Measurements from ENCODE around the gene PAEP. TPM values are rescaled to one million over a fixed set of nuclear protein-coding genes. Genes with fewer than 3 reads are reported as not detected.

The PAEP gene
- total and polyA plus RNA-seq, 7 donors = not detected

- Histone ChIP-seq H3K27ac (no peak overlapping the region), H3K9me3 (no peaks in the 10 kb centered on the region), H3K4me3 (no peak overlapping the region), H3K4me1 (no peaks in the 10 kb centered on the region), H3K36me3 (ENCODE audit: insufficient read depth in 1 of 2, low read depth in 1 of 2) (no peaks in the 10 kb centered on the region), H3K27me3 (ENCODE audit: insufficient read depth in 3 of 3, low read length in 2 of 3) (peaks cover 0 to 8% (median 3%) of the 10 kb centered on the region in 3 donors)
- ATAC-seq = no peak
- intact Hi-C loops (cut with DNase I) = no loop called here
- TF ChIP-seq CTCF (IDR thresholded peaks at IDR 0.05) = no peak
- 85 to 87% (median 85%) methylated on average over 13 to 19 of the region's 19 CpGs for WGBS, 3 donors
- no peak for DNase-seq
Measured at GRCh38 chr9:135552698-135553171, 8.8 kb upstream of the PAEP start.

GRCh38 chr9:135554718-135555117 lies 6.8 kb upstream of the PAEP start:
- H3K27me3 ChIP-seq (ENCODE audit: insufficient read depth in 3 of 3, low read length in 2 of 3) = peaks cover 0 to 5% (median 3%) of the 10 kb centered on the region in 3 donors
- no peak for DNase-seq
- ATAC-seq = no peak
- 75 to 85% (median 82%) methylated on average over 4 of the region's 4 CpGs for WGBS, 3 donors
- H3K9me3 ChIP-seq = no peaks in the 10 kb centered on the region
- no peak for TF ChIP-seq CTCF (IDR thresholded peaks at IDR 0.05)
- intact Hi-C loops (cut with DNase I) = no loop called here
- no peaks in the 10 kb centered on the region for H3K4me1 ChIP-seq
- no peak overlapping the region for H3K27ac ChIP-seq
- H3K36me3 ChIP-seq (ENCODE audit: insufficient read depth in 1 of 2, low read depth in 1 of 2) = no peaks in the 10 kb centered on the region
- no peak overlapping the region for H3K4me3 ChIP-seq

GRCh38 chr9:135555203-135555602 lies 6.4 kb upstream of the PAEP start:
- 81 to 89% (median 88%) methylated on average over 5 of the region's 5 CpGs for WGBS, 3 donors
- Histone ChIP-seq H3K4me1 (no peaks in the 10 kb centered on the region), H3K27me3 (ENCODE audit: insufficient read depth in 3 of 3, low read length in 2 of 3) (peaks cover 0 to 10% (median 3%) of the 10 kb centered on the region in 3 donors), H3K4me3 (no peak overlapping the region), H3K9me3 (no peaks in the 10 kb centered on the region), H3K27ac (no peak overlapping the region), H3K36me3 (ENCODE audit: insufficient read depth in 1 of 2, low read depth in 1 of 2) (no peaks in the 10 kb centered on the region)
- no peak for DNase-seq
- intact Hi-C loops (cut with DNase I) = no loop called here
- no peak for TF ChIP-seq CTCF (IDR thresholded peaks at IDR 0.05)
- no peak for ATAC-seq

GRCh38 chr9:135555910-135556309 lies 5.6 kb upstream of the PAEP start:
- no peak for ATAC-seq
- Histone ChIP-seq H3K36me3 (ENCODE audit: insufficient read depth in 1 of 2, low read depth in 1 of 2) (no peaks in the 10 kb centered on the region), H3K4me3 (no peak overlapping the region), H3K4me1 (no peaks in the 10 kb centered on the region), H3K27ac (no peak overlapping the region), H3K27me3 (ENCODE audit: insufficient read depth in 3 of 3, low read length in 2 of 3) (peaks cover 0 to 11% (median 3%) of the 10 kb centered on the region in 3 donors), H3K9me3 (no peaks in the 10 kb centered on the region)
- no peak for TF ChIP-seq CTCF (IDR thresholded peaks at IDR 0.05)
- WGBS, 3 donors = 64 to 70% (median 67%) methylated on average over 16 of the region's 16 CpGs
- intact Hi-C loops (cut with DNase I) = no loop called here
- DNase-seq = no peak

- no peaks in the 10 kb centered on the region for H3K9me3 ChIP-seq
- no peaks in the 10 kb centered on the region for H3K36me3 ChIP-seq (ENCODE audit: insufficient read depth in 1 of 2, low read depth in 1 of 2)
- no peak for TF ChIP-seq CTCF (IDR thresholded peaks at IDR 0.05)
- intact Hi-C loops (cut with DNase I) = no loop called here
- no peak for ATAC-seq
- H3K27me3 ChIP-seq (ENCODE audit: insufficient read depth in 3 of 3, low read length in 2 of 3) = peaks cover 0 to 34% (median 1%) of the 10 kb centered on the region in 3 donors
- no peak overlapping the region for H3K4me3 ChIP-seq
- 66% methylated on average over 11 of the region's 11 CpGs for WGBS, 3 donors
- H3K27ac ChIP-seq = no peak overlapping the region
- DNase-seq = no peak
- no peaks in the 10 kb centered on the region for H3K4me1 ChIP-seq
Measured at GRCh38 chr9:135559606-135560005, 1.9 kb upstream of the PAEP start.

All from psoas muscle (tissue), 8 donors.